ENCODE measurements around the gene CTRB1.

The CTRB1 gene

DNA sequence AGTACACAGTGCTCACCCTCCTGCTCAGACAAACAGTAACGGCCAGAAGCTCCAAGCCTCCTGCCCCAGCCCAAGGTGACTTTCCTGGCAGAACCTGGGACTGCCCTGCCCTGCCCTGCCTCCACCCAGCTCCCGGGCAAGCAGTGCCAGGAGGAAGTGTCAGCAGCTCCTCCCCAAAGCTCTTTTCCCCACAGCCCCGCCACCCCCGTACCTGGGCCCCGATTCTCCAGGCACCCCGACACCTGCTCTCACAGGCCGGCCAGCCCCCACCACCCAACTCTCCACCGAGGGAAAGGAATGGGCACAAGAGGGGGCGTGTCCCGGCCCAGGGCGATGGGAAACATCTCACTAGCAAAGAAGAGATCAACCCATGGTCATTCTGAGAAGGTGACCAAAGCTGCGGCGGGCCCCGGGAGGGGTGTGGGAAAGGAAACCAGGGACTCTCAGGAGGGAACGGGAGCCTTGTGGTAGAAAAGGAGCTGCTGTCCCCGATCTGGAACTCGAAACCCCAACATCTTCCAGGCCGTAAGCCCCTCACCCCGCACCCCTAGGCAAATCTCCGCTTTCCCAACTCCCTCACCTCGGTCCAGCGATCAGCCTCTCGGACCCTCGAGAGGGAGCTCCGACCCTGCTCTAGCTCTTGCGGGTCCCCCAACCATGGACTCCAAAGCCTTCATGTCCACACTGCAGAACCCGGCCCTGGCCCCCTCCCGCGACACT, 31.5 kb downstream of the CTRB1 start:
- peak; percentile 27 for DNase-seq (ENCODE audit: low read depth, low spot score)
- TF ChIP-seq, protein P1, sequence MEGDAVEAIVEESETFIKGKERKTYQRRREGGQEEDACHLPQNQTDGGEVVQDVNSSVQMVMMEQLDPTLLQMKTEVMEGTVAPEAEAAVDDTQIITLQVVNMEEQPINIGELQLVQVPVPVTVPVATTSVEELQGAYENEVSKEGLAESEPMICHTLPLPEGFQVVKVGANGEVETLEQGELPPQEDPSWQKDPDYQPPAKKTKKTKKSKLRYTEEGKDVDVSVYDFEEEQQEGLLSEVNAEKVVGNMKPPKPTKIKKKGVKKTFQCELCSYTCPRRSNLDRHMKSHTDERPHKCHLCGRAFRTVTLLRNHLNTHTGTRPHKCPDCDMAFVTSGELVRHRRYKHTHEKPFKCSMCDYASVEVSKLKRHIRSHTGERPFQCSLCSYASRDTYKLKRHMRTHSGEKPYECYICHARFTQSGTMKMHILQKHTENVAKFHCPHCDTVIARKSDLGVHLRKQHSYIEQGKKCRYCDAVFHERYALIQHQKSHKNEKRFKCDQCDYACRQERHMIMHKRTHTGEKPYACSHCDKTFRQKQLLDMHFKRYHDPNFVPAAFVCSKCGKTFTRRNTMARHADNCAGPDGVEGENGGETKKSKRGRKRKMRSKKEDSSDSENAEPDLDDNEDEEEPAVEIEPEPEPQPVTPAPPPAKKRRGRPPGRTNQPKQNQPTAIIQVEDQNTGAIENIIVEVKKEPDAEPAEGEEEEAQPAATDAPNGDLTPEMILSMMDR (IDR thresholded peaks at IDR 0.05; ENCODE audit: low read depth, low read length), result no peak
- in situ Hi-C loops (cut with HindIII; ENCODE audit: low sequenced_read_pairs), result no loop called here
- H3K4me3 ChIP-seq (ENCODE audit: low read depth, low read length), result peak overlapping the region; percentile 78

DNA sequence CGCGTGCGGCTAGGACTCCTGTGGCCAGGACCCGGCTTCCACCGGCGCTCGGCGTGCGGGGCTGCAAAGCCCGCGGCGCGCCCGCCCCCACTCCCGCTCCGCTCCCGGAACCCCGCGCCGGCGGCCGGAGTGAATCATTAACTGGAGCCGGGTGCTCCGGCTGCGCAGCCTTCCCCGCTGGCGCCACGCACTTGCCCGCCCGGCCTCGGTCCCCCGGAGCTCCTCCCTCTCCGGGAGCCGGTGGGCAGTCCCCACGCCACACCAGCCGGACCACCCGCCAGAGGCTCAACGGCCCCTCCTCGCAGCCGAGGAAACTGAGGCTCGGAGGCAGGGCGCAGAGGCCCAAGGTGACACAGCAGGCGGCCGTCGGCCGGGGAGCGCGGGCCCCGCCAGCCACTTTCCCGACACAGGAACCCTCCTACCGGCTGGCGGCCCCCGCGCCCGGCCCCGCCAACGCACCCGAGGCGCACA, 32.1 kb downstream of the CTRB1 start:
- peak; percentile 42 for DNase-seq (ENCODE audit: low read depth, low spot score)
- H3K4me3 ChIP-seq (ENCODE audit: low read depth, low read length), result peak overlapping the region; percentile 78
- TF ChIP-seq, protein P1 (IDR thresholded peaks at IDR 0.05; ENCODE audit: low read depth, low read length), result no peak
- in situ Hi-C loops (cut with HindIII; ENCODE audit: low sequenced_read_pairs), result no loop called here

DNA sequence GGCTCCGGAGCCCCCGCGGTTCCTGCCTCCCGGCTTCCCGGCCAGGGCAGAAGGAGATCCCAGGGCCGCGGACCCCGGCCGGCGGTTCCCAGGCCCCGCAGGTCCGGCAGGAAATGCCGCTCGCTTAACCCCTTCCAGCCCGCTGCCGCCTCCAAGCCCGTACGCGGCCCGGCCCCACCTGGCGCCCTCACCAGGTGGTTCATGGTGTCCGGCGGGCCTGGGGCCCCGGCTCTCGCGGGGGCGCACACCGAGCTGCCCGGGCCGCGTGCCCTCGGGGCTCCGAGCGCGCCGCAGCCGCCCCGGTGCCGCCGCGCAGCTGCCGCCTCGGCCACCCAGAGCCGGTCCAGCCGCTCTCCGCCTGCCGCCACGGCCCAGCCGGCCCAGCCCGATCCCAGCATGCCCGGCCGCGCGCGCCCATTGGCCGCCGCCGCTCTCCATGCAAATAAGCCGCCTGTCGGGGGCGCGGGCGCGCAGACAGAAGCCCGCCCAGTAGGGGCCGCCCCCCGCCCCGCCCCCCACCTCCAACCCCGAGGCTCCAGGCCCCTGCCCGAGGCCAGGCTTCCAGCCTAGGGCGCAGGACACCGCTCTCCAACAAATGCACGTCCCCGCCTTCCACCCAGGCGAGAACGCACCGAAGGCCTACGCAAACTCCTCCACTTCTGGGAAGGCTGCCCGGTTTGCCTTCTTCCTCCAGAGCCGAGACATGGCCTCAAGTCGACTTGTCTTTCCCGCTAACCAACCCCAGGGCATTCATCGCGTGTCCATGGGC, 32.7 kb downstream of the CTRB1 start, which contains the start of gene BCAR1:
Gene BCAR1, minus strand, starts transcription at position 345 of the 769 bp plus-strand sequence. Its CDS starts 142 bp downstream, at position 203.
- TF ChIP-seq, protein P1 (IDR thresholded peaks at IDR 0.05; ENCODE audit: low read depth, low read length), result no peak
- DNase-seq (ENCODE audit: low read depth, low spot score), result peak; percentile 89
- peak within 1 kb of the TSS; percentile 78 for H3K4me3 ChIP-seq (ENCODE audit: low read depth, low read length)
- in situ Hi-C loops (cut with HindIII; ENCODE audit: low sequenced_read_pairs), result no loop called here

DNA sequence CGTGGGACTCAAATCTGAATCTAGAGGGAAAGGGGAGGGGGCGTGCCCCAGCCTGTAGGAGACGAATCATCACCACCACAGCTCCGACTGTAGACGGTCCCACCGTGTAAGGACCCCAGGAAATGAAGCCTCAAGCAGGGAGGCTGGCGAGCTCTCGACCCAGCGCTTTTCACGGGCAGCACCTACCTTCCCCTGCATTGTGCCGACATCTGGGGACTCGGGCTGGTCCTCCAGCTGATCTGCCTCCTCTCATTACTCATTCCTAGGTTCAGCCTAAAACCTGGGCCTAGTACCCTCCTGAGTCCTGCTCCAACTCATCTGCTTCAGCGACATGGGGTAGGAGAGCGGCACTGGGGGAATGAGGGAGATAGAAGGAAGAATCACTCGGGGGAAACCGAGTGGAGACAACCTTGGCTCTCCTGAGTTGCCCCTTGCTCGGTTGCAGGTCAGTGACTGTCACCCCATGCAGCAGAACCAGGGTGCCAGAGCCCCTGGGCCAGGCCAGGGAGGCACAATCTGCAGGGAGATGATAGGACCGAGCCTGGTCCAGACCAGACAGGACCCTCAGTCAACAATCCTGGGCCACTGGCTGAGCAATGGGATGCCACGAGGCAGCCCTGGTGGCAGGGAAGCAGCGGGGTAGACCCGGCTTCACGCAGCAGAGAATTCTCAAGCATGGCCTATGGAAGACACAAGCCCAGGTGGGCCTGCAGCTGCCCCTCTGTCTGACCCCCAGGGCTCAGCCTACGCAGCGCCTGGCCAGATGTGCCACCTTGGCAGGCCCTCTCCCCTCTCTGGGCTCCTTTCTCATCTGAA, 33.5 kb downstream of the CTRB1 start:
- no peak for DNase-seq (ENCODE audit: low read depth, low spot score)
- in situ Hi-C loops (cut with HindIII; ENCODE audit: low sequenced_read_pairs), result no loop called here
- TF ChIP-seq, protein P1 (IDR thresholded peaks at IDR 0.05; ENCODE audit: low read depth, low read length), result no peak
- H3K4me3 ChIP-seq (ENCODE audit: low read depth, low read length), result no peak overlapping the region

DNA sequence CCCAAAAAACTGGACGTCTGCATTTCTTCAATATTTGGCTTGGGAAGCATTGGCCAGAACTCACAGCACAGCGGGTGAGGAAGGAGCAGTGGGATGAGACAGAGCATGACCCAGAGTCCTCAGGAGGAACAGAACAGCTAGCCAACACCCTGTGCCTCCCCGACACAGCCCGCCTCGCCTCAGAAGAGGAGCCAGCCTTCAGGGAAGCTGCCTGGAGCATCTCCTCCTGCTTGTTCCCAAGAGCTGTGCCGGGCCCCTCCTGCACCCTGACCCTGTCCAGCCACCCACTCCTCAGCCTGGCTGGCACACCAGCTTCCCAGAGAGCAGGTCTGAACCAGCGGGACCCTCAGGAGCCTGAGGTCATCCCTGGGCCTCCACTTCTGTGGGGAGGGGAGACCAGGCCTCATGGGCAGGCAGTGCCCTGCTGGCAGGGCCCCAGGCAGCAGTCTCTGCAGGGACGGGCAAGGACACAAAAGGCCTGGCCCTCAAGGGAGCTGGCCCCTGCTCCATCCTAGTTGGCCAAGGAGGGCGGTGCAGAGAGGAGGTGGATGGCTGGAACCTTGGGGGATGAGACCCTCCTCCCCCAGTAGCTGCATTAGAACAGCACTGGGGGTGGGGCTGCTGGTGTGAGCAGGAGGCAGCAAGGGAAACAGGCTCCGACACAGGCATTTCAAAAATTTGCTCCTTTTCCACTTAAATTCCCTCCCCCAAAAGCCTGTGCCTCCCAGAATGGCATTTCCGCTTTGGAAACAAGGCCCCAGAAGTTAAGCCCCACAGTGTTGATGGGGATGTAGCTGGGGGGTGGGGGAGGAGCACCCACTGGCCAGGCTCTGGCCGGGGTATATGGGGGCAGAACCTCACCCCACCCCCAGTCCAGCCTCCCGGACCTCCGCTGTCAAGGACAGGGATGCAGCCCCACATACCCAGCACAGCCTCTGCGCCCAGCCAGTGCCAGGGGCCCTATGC, 34.4 kb downstream of the CTRB1 start:
- H3K4me3 ChIP-seq (ENCODE audit: low read depth, low read length), result no peak overlapping the region
- DNase-seq (ENCODE audit: low read depth, low spot score), result peak; percentile 37
- TF ChIP-seq, protein P1 (IDR thresholded peaks at IDR 0.05; ENCODE audit: low read depth, low read length), result no peak
- in situ Hi-C loops (cut with HindIII; ENCODE audit: low sequenced_read_pairs), result no loop called here

All from astrocyte of the spinal cord (primary cell).